GM12878 (cell line): Measurements from ENCODE around the gene SURF2. TPM values are rescaled to one million over a fixed set of nuclear protein-coding genes. Genes with fewer than 3 reads are reported as not detected.

ENCODE experiments used
- ATAC-seq: fragments of 200-7000 bp; cut with Tn5 transposase; 3 replicates; pipeline ENCODE4 v1.9.1; 2020; ENCODE audit warnings: mild to moderate bottlenecking, moderate library complexity
- BruUV-seq: library from RNA; stranded (reverse); fragments of 400-500 nt; replicated peaks from 2 replicates; lab custom pipeline; 2021; lab: Mats Ljungman, UMichigan
- CTCF ChIA-PET: fragments of 300-600 bp; sonication (Branson Sonifier 250); formaldehyde crosslinking; extraction: SDS; loops from one replicate; lab custom pipeline; 2021; ENCODE audit warnings: inconsistent platforms; lab: Yijun Ruan, JAX
- POLR2A ChIA-PET: fragments of 350-600 bp; formaldehyde crosslinking; extraction: SDS; loops from one replicate; lab custom pipeline; 2021; ENCODE audit warnings: inconsistent platforms; lab: Charles Lee
- RAD21 ChIA-PET: fragments of 300-600 bp; sonication (Branson Sonifier 250); formaldehyde crosslinking; loops from one replicate; lab custom pipeline; 2023; ENCODE audit warnings: antibody characterized with exemption; ENCODE audit not compliant: unreplicated experiment; lab: Charles Lee
- SMC1A ChIA-PET: fragments of 300-600 bp; sonication (Branson Sonifier 250); formaldehyde crosslinking; loops from one replicate; lab custom pipeline; 2023; ENCODE audit not compliant: unreplicated experiment, uncharacterized antibody; lab: Charles Lee
- DNase-seq: peaks from one replicate; pipeline ENCODE4 v3.0.0-alpha.2; 2011; ENCODE audit warnings: low read depth, low spot score
- FAIRE-seq: peaks from 3 replicates; lab custom pipeline; 2011; peaks lifted over from hg19 to GRCh38; lab: Jason Lieb, UNC
- H2AFZ ChIP-seq: 2 replicates; pipeline ENCODE4 v1.6.0; 2011; ENCODE audit warnings: low read depth, low read length, control low read depth; ENCODE audit not compliant: control insufficient read depth
- H3K27ac ChIP-seq: 2 replicates; pipeline ENCODE4 v1.5.1; 2011; ENCODE audit warnings: control low read depth; ENCODE audit not compliant: control insufficient read depth, insufficient read depth
- H3K27me3 ChIP-seq, 2 experiments: replicated peaks in 1 of 2; 2 replicates each; pipeline versions ENCODE4 v1.6.0 to v1.6.1; 2011; ENCODE audit warnings: low read length in 1 of 2; ENCODE audit not compliant: control insufficient read depth in 2 of 2, insufficient read depth in 2 of 2
- H3K36me3 ChIP-seq, 2 experiments: 2 replicates each; pipeline ENCODE4 v1.5.1; 2011; ENCODE audit warnings: low read length in 1 of 2; ENCODE audit not compliant: control insufficient read depth in 2 of 2, insufficient read depth in 2 of 2
- H3K4me1 ChIP-seq: 2 replicates; pipeline ENCODE4 v1.6.1; 2011; ENCODE audit warnings: mild to moderate bottlenecking, low read length, moderate library complexity, mixed read lengths; ENCODE audit not compliant: control insufficient read depth, insufficient read depth
- H3K4me2 ChIP-seq: 2 replicates; pipeline ENCODE4 v1.6.0; 2011; ENCODE audit warnings: control low read depth; ENCODE audit not compliant: control insufficient read depth, insufficient read depth
- H3K4me3 ChIP-seq: fragments of 200-600 bp; sonication (generic); 2 replicates; pipeline ENCODE4 v1.5.1; 2016
- H3K79me2 ChIP-seq: 2 replicates; pipeline ENCODE4 v1.6.0; 2011; ENCODE audit warnings: low read length; ENCODE audit not compliant: control insufficient read depth, insufficient read depth
- H3K9ac ChIP-seq: 2 replicates; pipeline ENCODE4 v1.8.0; 2011; ENCODE audit warnings: low read length, control low read depth, mixed read lengths; ENCODE audit not compliant: control insufficient read depth, insufficient read depth
- H3K9me3 ChIP-seq: replicated peaks from 3 replicates; pipeline ENCODE4 v1.5.1; 2011; ENCODE audit warnings: mild to moderate bottlenecking, low read length; ENCODE audit not compliant: control insufficient read depth, insufficient read depth
- H4K20me1 ChIP-seq: 2 replicates; pipeline ENCODE4 v1.6.0; 2011; ENCODE audit not compliant: control insufficient read depth, insufficient read depth
- ASH2L ChIP-seq: fragments of 300-600, 200-600 bp; sonication (generic); IDR thresholded peaks from 2 replicates; pipeline ENCODE4 v1.6.1; 2017; ENCODE audit warnings: low read depth, mild to moderate bottlenecking, borderline replicate concordance
- BRCA1 ChIP-seq: IDR thresholded peaks from 2 replicates; pipeline ENCODE4 v1.6.1; 2011; ENCODE audit warnings: low read depth, low read length, improper control_type of control experiment
- CBX3 ChIP-seq: fragments of 200-600 bp; sonication (generic); IDR thresholded peaks from 2 replicates; pipeline ENCODE4 v1.6.1; 2016; ENCODE audit warnings: low read depth, borderline replicate concordance
- CHD4 ChIP-seq: fragments of 200-600 bp; sonication (generic); IDR thresholded peaks from 2 replicates; pipeline ENCODE4 v1.6.1; 2016; ENCODE audit warnings: mild to moderate bottlenecking
- EED ChIP-seq: sonication (generic); IDR thresholded peaks from 2 replicates; pipeline ENCODE4 v1.6.1; 2016; ENCODE audit warnings: antibody characterized with exemption, low read depth
- GATAD2B ChIP-seq: fragments of 450-650 bp; conservative IDR thresholded peaks from 2 replicates; pipeline ENCODE4 v1.6.1; 2017; ENCODE audit warnings: low read depth, mild to moderate bottlenecking, moderate library complexity
- IKZF1 ChIP-seq: fragments of 450-650 bp; conservative IDR thresholded peaks from 2 replicates; pipeline ENCODE4 v1.6.1; 2017; ENCODE audit warnings: antibody characterized with exemption, mild to moderate bottlenecking
- IRF4 ChIP-seq: IDR thresholded peaks from 2 replicates; pipeline ENCODE4 v1.6.1; 2011; ENCODE audit warnings: low read depth, low read length
- NR2C2 ChIP-seq: IDR thresholded peaks from 2 replicates; pipeline ENCODE4 v1.6.1; 2011; ENCODE audit warnings: borderline replicate concordance, low read depth; ENCODE audit not compliant: control insufficient read depth, insufficient read length
- PAX5 ChIP-seq: IDR thresholded peaks from 2 replicates; pipeline ENCODE4 v1.6.1; 2011; ENCODE audit warnings: low read depth, low read length, borderline replicate concordance
- PML ChIP-seq: IDR thresholded peaks from 2 replicates; pipeline ENCODE4 v1.6.1; 2012; ENCODE audit warnings: low read length, inconsistent platforms
- RAD21 ChIP-seq: IDR thresholded peaks from 2 replicates; pipeline ENCODE4 v1.6.1; 2011; ENCODE audit warnings: mild to moderate bottlenecking, low read depth, low read length, moderate library complexity; ENCODE audit not compliant: insufficient read depth
- SMARCA5 ChIP-seq: fragments of 450-650 bp; IDR thresholded peaks from 2 replicates; pipeline ENCODE4 v1.6.1; 2017; ENCODE audit warnings: mild to moderate bottlenecking
- SUZ12 ChIP-seq: fragments of 200-600 bp; sonication (generic); IDR thresholded peaks from one replicate; pipeline ENCODE4 v1.6.1; 2018; ENCODE audit warnings: antibody characterized with exemption, mild to moderate bottlenecking; ENCODE audit not compliant: unreplicated experiment
- YY1 ChIP-seq: IDR thresholded peaks from 2 replicates; pipeline ENCODE4 v1.6.1; 2011; ENCODE audit warnings: low read depth, mild to moderate bottlenecking, low read length
- WGBS: methylation state at CpG from one replicate; pipeline ENCODE4 v1.1.6; 2016; ENCODE audit warnings: low lambda C conversion rate; ENCODE audit not compliant: insufficient replicate concordance, insufficient coverage; ENCODE audit errors: missing lambda C conversion rate; 5-methylcytosine and 5-hydroxymethylcytosine counted together
- in situ Hi-C: fragments of 300-500 bp; cut with MboI; formaldehyde crosslinking; loops from 9 replicates; pipeline ENCODE4 v1.14.3; 2018; ENCODE audit warnings: mixed read lengths
- intact Hi-C: fragments of 100-400 bp; cut with micrococcal nuclease; formaldehyde crosslinking; loops from one replicate; pipeline ENCODE4 v1.14.2; 2022; ENCODE audit not compliant: unreplicated experiment
- polyA plus RNA-seq, 11 experiments: library from polyadenylated mRNA; depleted of rRNA in 4 of 11; unstranded in 6 of 11; stranded (reverse) in 5 of 11; fragments of >200 nt; fragmentation: Nextera tagmentation in 4 of 11; fragmentation: Illumina TruSeq in 1 of 11; extraction: Ambion mirVana in 4 of 11; extraction: Trizol in 1 of 11; gene quantifications; 1 replicate in 1 of 11; 2 replicates in 10 of 11; pipeline versions ENCODE4 v1.2.1 to v1.2.3, GENCODE V29; 2011 to 2016; ENCODE audit warnings: inconsistent platforms in 2 of 11, missing spikeins in 2 of 11, low read depth in 1 of 11
- total RNA-seq, 4 experiments: library from RNA; depleted of rRNA in 3 of 4; stranded (reverse); fragments of >200 nt in 3 of 4; fragmentation: Illumina TruSeq in 1 of 4; extraction: Trizol in 1 of 4; gene quantifications; 2 replicates each; pipeline versions ENCODE4 v1.2.1 to v1.2.3, GENCODE V29; 2013 to 2021
- TF ChIP-seq, protein P1 (sequence below): fragments of 450-650 bp; IDR thresholded peaks from 2 replicates; pipeline ENCODE4 v1.6.1; 2017; ENCODE audit warnings: mild to moderate bottlenecking
- TF ChIP-seq, protein P2 (sequence below): IDR thresholded peaks from 2 replicates; pipeline ENCODE4 v1.6.1; 2012; ENCODE audit warnings: low read length, inconsistent platforms
- TF ChIP-seq, protein P3 (sequence below): fragments of 450-650 bp; IDR thresholded peaks from 2 replicates; pipeline ENCODE4 v1.6.1; 2018; ENCODE audit warnings: borderline replicate concordance, mild to moderate bottlenecking; ENCODE audit not compliant: partially characterized antibody

SURF2 gene
- total and polyA plus RNA-seq, 10 of the 15 experiments (the other 5 are each of a cell fraction or from before 2014, with no cell fraction given), result 4.0 to 41.7 (median 20.8) TPM

DNA sequence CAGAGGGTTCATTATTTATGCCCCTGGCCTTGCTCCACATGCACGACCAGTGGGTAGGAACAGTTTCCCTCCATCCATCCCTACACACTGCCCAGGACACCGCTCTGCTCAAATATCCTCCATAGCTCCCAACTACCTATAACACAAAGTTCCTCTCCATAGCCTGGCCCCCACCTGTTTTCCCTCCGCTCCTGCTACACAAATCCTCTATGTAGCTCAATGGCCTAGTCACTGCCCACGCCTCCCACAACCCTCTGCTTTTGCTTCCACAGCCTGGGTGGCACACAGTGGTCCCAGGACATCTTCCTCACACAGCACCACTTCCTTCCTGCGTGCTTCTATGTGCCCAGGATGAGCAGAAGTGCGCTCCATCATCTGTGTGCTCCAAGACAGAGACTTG lies 41.0 kb downstream of the SURF2 start:
- Histone ChIP-seq H3K27me3 (no peaks in the 10 kb centered on the region), H3K79me2 (no peaks in the 10 kb centered on the region), H3K4me1 (no peaks in the 10 kb centered on the region), H3K4me3 (no peak overlapping the region), H3K36me3 (no peaks in the 10 kb centered on the region; a peak in 1 of 4 replicates), H4K20me1 (no peaks in the 10 kb centered on the region), H3K9ac (no peak overlapping the region), H2AFZ (no peak overlapping the region), H3K27ac (no peak overlapping the region), H3K4me2 (no peak overlapping the region), H3K9me3 (no peaks in the 10 kb centered on the region)
- DNase-seq (no peak), FAIRE-seq (no peak), ATAC-seq (no peak)
- intact Hi-C loops, result no loop called here
- TF ChIP-seq, protein P1, sequence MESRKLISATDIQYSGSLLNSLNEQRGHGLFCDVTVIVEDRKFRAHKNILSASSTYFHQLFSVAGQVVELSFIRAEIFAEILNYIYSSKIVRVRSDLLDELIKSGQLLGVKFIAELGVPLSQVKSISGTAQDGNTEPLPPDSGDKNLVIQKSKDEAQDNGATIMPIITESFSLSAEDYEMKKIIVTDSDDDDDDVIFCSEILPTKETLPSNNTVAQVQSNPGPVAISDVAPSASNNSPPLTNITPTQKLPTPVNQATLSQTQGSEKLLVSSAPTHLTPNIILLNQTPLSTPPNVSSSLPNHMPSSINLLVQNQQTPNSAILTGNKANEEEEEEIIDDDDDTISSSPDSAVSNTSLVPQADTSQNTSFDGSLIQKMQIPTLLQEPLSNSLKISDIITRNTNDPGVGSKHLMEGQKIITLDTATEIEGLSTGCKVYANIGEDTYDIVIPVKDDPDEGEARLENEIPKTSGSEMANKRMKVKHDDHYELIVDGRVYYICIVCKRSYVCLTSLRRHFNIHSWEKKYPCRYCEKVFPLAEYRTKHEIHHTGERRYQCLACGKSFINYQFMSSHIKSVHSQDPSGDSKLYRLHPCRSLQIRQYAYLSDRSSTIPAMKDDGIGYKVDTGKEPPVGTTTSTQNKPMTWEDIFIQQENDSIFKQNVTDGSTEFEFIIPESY, result no peak
- TF ChIP-seq, protein P2, sequence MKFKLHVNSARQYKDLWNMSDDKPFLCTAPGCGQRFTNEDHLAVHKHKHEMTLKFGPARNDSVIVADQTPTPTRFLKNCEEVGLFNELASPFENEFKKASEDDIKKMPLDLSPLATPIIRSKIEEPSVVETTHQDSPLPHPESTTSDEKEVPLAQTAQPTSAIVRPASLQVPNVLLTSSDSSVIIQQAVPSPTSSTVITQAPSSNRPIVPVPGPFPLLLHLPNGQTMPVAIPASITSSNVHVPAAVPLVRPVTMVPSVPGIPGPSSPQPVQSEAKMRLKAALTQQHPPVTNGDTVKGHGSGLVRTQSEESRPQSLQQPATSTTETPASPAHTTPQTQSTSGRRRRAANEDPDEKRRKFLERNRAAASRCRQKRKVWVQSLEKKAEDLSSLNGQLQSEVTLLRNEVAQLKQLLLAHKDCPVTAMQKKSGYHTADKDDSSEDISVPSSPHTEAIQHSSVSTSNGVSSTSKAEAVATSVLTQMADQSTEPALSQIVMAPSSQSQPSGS, result no peak
- TF ChIP-seq SMARCA5, result no peak
- no peak for TF ChIP-seq RAD21
- TF ChIP-seq CBX3, result no peak
- no peak for TF ChIP-seq NR2C2
- TF ChIP-seq PML, result no peak
- TF ChIP-seq, protein P3, sequence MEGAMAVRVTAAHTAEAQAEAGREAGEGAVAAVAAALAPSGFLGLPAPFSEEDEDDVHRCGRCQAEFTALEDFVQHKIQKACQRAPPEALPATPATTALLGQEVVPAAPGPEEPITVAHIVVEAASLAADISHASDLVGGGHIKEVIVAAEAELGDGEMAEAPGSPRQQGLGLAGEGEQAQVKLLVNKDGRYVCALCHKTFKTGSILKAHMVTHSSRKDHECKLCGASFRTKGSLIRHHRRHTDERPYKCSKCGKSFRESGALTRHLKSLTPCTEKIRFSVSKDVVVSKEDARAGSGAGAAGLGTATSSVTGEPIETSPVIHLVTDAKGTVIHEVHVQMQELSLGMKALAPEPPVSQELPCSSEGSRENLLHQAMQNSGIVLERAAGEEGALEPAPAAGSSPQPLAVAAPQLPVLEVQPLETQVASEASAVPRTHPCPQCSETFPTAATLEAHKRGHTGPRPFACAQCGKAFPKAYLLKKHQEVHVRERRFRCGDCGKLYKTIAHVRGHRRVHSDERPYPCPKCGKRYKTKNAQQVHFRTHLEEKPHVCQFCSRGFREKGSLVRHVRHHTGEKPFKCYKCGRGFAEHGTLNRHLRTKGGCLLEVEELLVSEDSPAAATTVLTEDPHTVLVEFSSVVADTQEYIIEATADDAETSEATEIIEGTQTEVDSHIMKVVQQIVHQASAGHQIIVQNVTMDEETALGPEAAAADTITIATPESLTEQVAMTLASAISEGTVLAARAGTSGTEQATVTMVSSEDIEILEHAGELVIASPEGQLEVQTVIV, result no peak
- no peak for TF ChIP-seq EED
- no peak for TF ChIP-seq YY1
- no peak for TF ChIP-seq BRCA1
- TF ChIP-seq IRF4, result no peak
- no peak for TF ChIP-seq GATAD2B
- TF ChIP-seq IKZF1, result no peak
- no peak for TF ChIP-seq SUZ12
- TF ChIP-seq PAX5, result no peak
- no peak for TF ChIP-seq ASH2L
- no peak for TF ChIP-seq CHD4
- SMC1A ChIA-PET, result no interaction called here
- BruUV-seq, result no TSS peak
- CTCF ChIA-PET, result interaction anchor here (0.6 to 3.2 kb wide), 2 partner anchors 40 to 326 kb away, joined by 5 to 13 read pairs; no protein-coding TSS in a partner anchor
- 41% methylated on average over 6 of the region's 6 CpGs for WGBS
- RAD21 ChIA-PET, result no interaction called here
- in situ Hi-C loops, result no loop called here
- POLR2A ChIA-PET, result no interaction called here
